Measurements from ENCODE around the gene STAT1.
"Not testable (repeated sequence)": the region's sequence is repeated elsewhere in the genome, so short reads cannot be mapped to it uniquely, and the experiment has no call there.

STAT1 gene

GRCh38 chr2:191006997-191007783 lies 6.8 kb downstream of the STAT1 start:
- DNase-seq (ENCODE audit: low read depth): no peak

GRCh38 chr2:191006297-191006696 lies 7.7 kb downstream of the STAT1 start:
- no peak for DNase-seq (ENCODE audit: low read depth)

- no peak for DNase-seq (ENCODE audit: low read depth)
Measured at GRCh38 chr2:191003405-191004309, 10.3 kb downstream of the STAT1 start.

- no peak for DNase-seq (ENCODE audit: low read depth)
Measured at GRCh38 chr2:191001624-191002023, 12.3 kb downstream of the STAT1 start.

- no peak for DNase-seq (ENCODE audit: low read depth)
Measured at GRCh38 chr2:191001032-191001431, 12.9 kb downstream of the STAT1 start.

GRCh38 chr2:190999949-191000665 lies 13.9 kb downstream of the STAT1 start:
- no peak for DNase-seq (ENCODE audit: low read depth)

GRCh38 chr2:190999058-190999457 lies 14.9 kb downstream of the STAT1 start:
- DNase-seq (ENCODE audit: low read depth): no peak

- DNase-seq (ENCODE audit: low read depth): no peak
Measured at GRCh38 chr2:190997526-190998113, 16.4 kb downstream of the STAT1 start.

- DNase-seq (ENCODE audit: low read depth): no peak
Measured at GRCh38 chr2:190996947-190997346, 17.0 kb downstream of the STAT1 start.

- DNase-seq (ENCODE audit: low read depth): no peak
Measured at GRCh38 chr2:190996338-190996946, 17.5 kb downstream of the STAT1 start.

- DNase-seq (ENCODE audit: low read depth): not testable (repeated sequence)
Measured at GRCh38 chr2:190995315-190995714, 18.7 kb downstream of the STAT1 start.

- DNase-seq (ENCODE audit: low read depth): no peak
Measured at GRCh38 chr2:190994148-190994547, 19.8 kb downstream of the STAT1 start.

GRCh38 chr2:190993292-190993643 lies 20.7 kb downstream of the STAT1 start:
- DNase-seq (ENCODE audit: low read depth): no peak

- DNase-seq (ENCODE audit: low read depth): no peak
Measured at GRCh38 chr2:190990132-190990531, 23.8 kb downstream of the STAT1 start.

GRCh38 chr2:190988910-190989309 lies 25.1 kb downstream of the STAT1 start:
- no peak for DNase-seq (ENCODE audit: low read depth)

GRCh38 chr2:190987938-190988337 lies 26.0 kb downstream of the STAT1 start:
- DNase-seq (ENCODE audit: low read depth): no peak

- DNase-seq (ENCODE audit: low read depth): no peak
Measured at GRCh38 chr2:190987116-190987515, 26.9 kb downstream of the STAT1 start.

- no peak for DNase-seq (ENCODE audit: low read depth)
Measured at GRCh38 chr2:190986221-190986953, 27.6 kb downstream of the STAT1 start.

- no peak for DNase-seq (ENCODE audit: low read depth)
Measured at GRCh38 chr2:190984595-190984994, 29.4 kb downstream of the STAT1 start.

- DNase-seq (ENCODE audit: low read depth): no peak
Measured at GRCh38 chr2:190982262-190983034, 31.5 kb downstream of the STAT1 start.
